Activated CD4-positive, alpha-beta T cell treated with anti-CD3 and anti-CD28 coated beads, Interleukin-2, amount 50 U/mL, for 4 hours (primary cell): ENCODE data around the gene PDLIM7.

Experiments
- DNase-seq, 2 experiments: peaks; one replicate each; pipeline ENCODE4 v3.0.0-alpha.2; 2020

PDLIM7 gene

GRCh38 chr5:177505075-177505474 is 7.7 kb upstream of the PDLIM7 start:
- DNase-seq: no peak

- no peak for DNase-seq
Observed at GRCh38 chr5:177504086-177505056, 7.0 kb upstream of the PDLIM7 start.

GRCh38 chr5:177503351-177504085 is 6.1 kb upstream of the PDLIM7 start:
- DNase-seq: no peak

GRCh38 chr5:177502886-177503285 is 5.5 kb upstream of the PDLIM7 start:
- DNase-seq: no peak

- no peak for DNase-seq
Observed at GRCh38 chr5:177501874-177502678, 4.7 kb upstream of the PDLIM7 start.

- DNase-seq: peak; percentile 83 to 87
Observed at GRCh38 chr5:177500685-177501522, 3.5 kb upstream of the PDLIM7 start.

GRCh38 chr5:177499842-177500241 is 2.4 kb upstream of the PDLIM7 start:
- no peak for DNase-seq

- no peak for DNase-seq
Observed at GRCh38 chr5:177498013-177498787, 796 bp upstream of the PDLIM7 start.

- no peak for DNase-seq
Observed at GRCh38 chr5:177496727-177497291, 595 bp downstream of the PDLIM7 start.

GRCh38 chr5:177496070-177496726 is 1.2 kb downstream of the PDLIM7 start:
- DNase-seq: no peak

- no peak for DNase-seq
Observed at GRCh38 chr5:177495243-177496060, 2.0 kb downstream of the PDLIM7 start.

- DNase-seq: no peak
Observed at GRCh38 chr5:177494346-177495195, 2.8 kb downstream of the PDLIM7 start.

- DNase-seq: no peak
Observed at GRCh38 chr5:177493795-177494345, 3.5 kb downstream of the PDLIM7 start.

GRCh38 chr5:177492841-177493240 is 4.6 kb downstream of the PDLIM7 start:
- no peak for DNase-seq

GRCh38 chr5:177491983-177492746 is 5.2 kb downstream of the PDLIM7 start:
- DNase-seq: no peak

- DNase-seq: no peak
Observed at GRCh38 chr5:177491429-177491945, 5.9 kb downstream of the PDLIM7 start.

GRCh38 chr5:177490992-177491391 is 6.4 kb downstream of the PDLIM7 start:
- DNase-seq: no peak
